HepG2 (cell line): ENCODE results near the gene CYP4V2. TPM values are rescaled to one million over a fixed set of nuclear protein-coding genes. Genes with fewer than 3 reads are reported as not detected.

Experiments used
- MTA1 ChIP-seq: sonication (generic); formaldehyde crosslinking; IDR thresholded peaks from 2 replicates; pipeline ENCODE4 v1.4.0; 2020; ENCODE audit warnings: missing genetic modification reagents, mild to moderate bottlenecking, borderline replicate concordance
- TEAD3 ChIP-seq: optimal IDR thresholded peaks from 2 replicates; pipeline ENCODE3; 2016; ENCODE audit warnings: borderline replicate concordance
- ZEB1 ChIP-seq: IDR thresholded peaks from 2 replicates; pipeline ENCODE4 v1.6.1; 2012; ENCODE audit warnings: mild to moderate bottlenecking, low read depth, inconsistent platforms; ENCODE audit not compliant: insufficient replicate concordance
- ZMAT3 ChIP-seq: sonication (generic); formaldehyde crosslinking; conservative IDR thresholded peaks from 2 replicates; pipeline ENCODE4 v1.7.0; 2021; ENCODE audit warnings: missing genetic modification reagents
- ZNF205 ChIP-seq: IDR thresholded peaks from 2 replicates; pipeline ENCODE4 v1.6.1; 2018; ENCODE audit warnings: missing biosample characterization, missing genetic modification reagents
- ZNF260 ChIP-seq: sonication (generic); formaldehyde crosslinking; IDR thresholded peaks from 2 replicates; pipeline ENCODE4 v1.4.0; 2020; ENCODE audit warnings: missing genetic modification reagents, low read depth, mild to moderate bottlenecking, borderline replicate concordance
- ZNF407 ChIP-seq: sonication (generic); formaldehyde crosslinking; IDR thresholded peaks from one replicate; pipeline ENCODE4 v1.5.1; 2020; ENCODE audit warnings: mild to moderate bottlenecking, missing genetic modification reagents; ENCODE audit errors: not compliant biosample characterization
- ZNF737 ChIP-seq: sonication (generic); formaldehyde crosslinking; IDR thresholded peaks from 2 replicates; pipeline ENCODE4 v1.5.0; 2020; ENCODE audit warnings: missing genetic modification reagents, mild to moderate bottlenecking, borderline replicate concordance
- polyA plus RNA-seq, 8 experiments: library from polyadenylated mRNA; depleted of rRNA in 3 of 8; stranded (reverse) in 7 of 8; unstranded in 1 of 8; fragments of >200 nt; fragmentation: Illumina TruSeq in 4 of 8; extraction: Trizol in 4 of 8; gene quantifications; 2 replicates each; pipeline versions ENCODE4 v1.2.1 to v1.2.3, GENCODE V29; 2011 to 2016; ENCODE audit warnings: low read depth in 4 of 8, missing spikeins in 1 of 8, mixed read lengths in 1 of 8; ENCODE audit not compliant: insufficient read depth in 1 of 8
- total RNA-seq, 5 experiments: library from RNA; depleted of rRNA; stranded (reverse); fragments of >200 nt; fragmentation: Illumina TruSeq; extraction: Trizol; gene quantifications; 2 replicates each; pipeline ENCODE4 v1.2.3, GENCODE V29; 2016; ENCODE audit warnings: low read depth in 1 of 5
- TF ChIP-seq, protein P1 (sequence below): sonication (generic); formaldehyde crosslinking; conservative IDR thresholded peaks from 2 replicates; pipeline ENCODE4 v1.8.0; 2022; ENCODE audit warnings: missing genetic modification reagents
- TF ChIP-seq, protein P2 (sequence below): IDR thresholded peaks from 2 replicates; pipeline ENCODE4 v1.6.1; 2016; ENCODE audit warnings: mild to moderate bottlenecking
- TF ChIP-seq, protein P3 (sequence below): sonication (generic); formaldehyde crosslinking; IDR thresholded peaks from 2 replicates; pipeline ENCODE4 v1.5.0; 2020; ENCODE audit warnings: missing genetic modification reagents
- TF ChIP-seq, protein P4 (sequence below): sonication (generic); formaldehyde crosslinking; IDR thresholded peaks from 2 replicates; pipeline ENCODE4 v1.5.1; 2020; ENCODE audit warnings: mild to moderate bottlenecking, missing genetic modification reagents

CYP4V2 gene
- total and polyA plus RNA-seq, 2 of the 13 experiments (the other 11 are each of a cell fraction or from before 2014, with no cell fraction given), result 4.7 to 7.2 TPM

DNA sequence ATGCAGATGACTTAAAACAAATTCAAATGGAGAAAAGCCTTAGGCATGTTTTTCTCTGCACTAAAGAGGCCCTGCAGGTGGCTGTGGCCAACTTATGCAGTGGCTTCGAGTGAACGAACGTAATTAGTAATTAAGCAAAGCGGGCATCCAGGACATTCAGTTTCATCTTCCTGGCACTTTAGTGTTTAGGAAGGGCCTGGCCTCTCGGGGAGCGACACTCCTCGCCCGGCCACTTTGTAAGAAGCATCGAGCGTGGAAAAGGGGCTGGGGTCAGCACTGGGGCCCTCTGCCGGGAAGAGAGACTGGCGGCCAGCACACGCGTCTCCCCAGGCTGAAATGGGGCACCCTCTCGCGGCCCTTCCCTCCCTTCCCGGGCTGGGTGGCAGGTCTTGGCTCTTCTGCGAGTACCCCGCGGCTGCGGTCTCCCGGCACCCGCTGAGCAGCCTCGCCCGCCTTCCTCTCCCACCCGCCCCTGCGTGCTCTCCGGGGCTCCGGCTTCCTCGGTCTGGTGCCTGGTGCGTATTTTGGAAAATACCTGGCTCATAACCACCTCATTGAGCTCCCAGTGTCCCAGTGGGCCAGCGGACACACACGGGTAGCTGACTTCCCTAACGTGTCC, 677 bp upstream of the CYP4V2 start (continued):
- TF ChIP-seq, protein P1, sequence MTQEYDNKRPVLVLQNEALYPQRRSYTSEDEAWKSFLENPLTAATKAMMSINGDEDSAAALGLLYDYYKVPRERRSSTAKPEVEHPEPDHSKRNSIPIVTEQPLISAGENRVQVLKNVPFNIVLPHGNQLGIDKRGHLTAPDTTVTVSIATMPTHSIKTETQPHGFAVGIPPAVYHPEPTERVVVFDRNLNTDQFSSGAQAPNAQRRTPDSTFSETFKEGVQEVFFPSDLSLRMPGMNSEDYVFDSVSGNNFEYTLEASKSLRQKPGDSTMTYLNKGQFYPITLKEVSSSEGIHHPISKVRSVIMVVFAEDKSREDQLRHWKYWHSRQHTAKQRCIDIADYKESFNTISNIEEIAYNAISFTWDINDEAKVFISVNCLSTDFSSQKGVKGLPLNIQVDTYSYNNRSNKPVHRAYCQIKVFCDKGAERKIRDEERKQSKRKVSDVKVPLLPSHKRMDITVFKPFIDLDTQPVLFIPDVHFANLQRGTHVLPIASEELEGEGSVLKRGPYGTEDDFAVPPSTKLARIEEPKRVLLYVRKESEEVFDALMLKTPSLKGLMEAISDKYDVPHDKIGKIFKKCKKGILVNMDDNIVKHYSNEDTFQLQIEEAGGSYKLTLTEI (CRISPR knock-in tag), result no peak
- no peak for TF ChIP-seq ZNF260 (CRISPR knock-in tag)
- TF ChIP-seq, protein P2, sequence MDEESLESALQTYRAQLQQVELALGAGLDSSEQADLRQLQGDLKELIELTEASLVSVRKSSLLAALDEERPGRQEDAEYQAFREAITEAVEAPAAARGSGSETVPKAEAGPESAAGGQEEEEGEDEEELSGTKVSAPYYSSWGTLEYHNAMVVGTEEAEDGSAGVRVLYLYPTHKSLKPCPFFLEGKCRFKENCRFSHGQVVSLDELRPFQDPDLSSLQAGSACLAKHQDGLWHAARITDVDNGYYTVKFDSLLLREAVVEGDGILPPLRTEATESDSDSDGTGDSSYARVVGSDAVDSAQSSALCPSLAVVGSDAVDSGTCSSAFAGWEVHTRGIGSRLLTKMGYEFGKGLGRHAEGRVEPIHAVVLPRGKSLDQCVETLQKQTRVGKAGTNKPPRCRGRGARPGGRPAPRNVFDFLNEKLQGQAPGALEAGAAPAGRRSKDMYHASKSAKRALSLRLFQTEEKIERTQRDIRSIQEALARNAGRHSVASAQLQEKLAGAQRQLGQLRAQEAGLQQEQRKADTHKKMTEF (CRISPR knock-in tag), result 0 out of 2 replicates have a peak, but pooled peaks have one; percentile 40
- TF ChIP-seq ZEB1, result peak; percentile 45
- peak; percentile 83 for TF ChIP-seq ZNF407
- 0 out of 2 replicates have a peak, but pooled peaks have one; percentile 48 for TF ChIP-seq ZNF205
- no peak for TF ChIP-seq ZMAT3 (CRISPR knock-in tag)
- 0 out of 2 replicates have a peak, but pooled peaks have one; percentile 44 for TF ChIP-seq ZNF737
- TF ChIP-seq, protein P3, sequence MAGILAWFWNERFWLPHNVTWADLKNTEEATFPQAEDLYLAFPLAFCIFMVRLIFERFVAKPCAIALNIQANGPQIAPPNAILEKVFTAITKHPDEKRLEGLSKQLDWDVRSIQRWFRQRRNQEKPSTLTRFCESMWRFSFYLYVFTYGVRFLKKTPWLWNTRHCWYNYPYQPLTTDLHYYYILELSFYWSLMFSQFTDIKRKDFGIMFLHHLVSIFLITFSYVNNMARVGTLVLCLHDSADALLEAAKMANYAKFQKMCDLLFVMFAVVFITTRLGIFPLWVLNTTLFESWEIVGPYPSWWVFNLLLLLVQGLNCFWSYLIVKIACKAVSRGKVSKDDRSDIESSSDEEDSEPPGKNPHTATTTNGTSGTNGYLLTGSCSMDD (CRISPR knock-in tag), result no peak
- TF ChIP-seq, protein P4, sequence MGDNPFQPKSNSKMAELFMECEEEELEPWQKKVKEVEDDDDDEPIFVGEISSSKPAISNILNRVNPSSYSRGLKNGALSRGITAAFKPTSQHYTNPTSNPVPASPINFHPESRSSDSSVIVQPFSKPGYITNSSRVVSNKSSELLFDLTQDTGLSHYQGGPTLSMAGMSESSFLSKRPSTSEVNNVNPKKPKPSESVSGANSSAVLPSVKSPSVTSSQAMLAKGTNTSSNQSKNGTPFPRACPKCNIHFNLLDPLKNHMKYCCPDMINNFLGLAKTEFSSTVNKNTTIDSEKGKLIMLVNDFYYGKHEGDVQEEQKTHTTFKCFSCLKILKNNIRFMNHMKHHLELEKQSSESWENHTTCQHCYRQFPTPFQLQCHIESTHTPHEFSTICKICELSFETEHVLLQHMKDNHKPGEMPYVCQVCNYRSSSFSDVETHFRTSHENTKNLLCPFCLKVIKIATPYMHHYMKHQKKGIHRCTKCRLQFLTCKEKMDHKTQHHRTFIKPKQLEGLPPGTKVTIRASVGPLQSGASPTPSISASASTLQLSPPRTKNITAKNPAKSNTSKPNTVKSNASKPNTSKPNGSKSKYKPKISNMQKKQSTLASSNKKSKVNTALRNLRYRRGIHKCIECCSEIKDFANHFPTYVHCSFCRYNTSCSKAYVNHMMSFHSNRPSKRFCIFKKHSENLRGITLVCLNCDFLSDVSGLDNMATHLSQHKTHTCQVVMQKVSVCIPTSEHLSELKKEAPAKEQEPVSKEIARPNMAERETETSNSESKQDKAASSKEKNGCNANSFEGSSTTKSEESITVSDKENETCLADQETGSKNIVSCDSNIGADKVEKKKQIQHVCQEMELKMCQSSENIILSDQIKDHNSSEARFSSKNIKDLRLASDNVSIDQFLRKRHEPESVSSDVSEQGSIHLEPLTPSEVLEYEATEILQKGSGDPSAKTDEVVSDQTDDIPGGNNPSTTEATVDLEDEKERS (CRISPR knock-in tag), result no peak
- peak; percentile 11 for TF ChIP-seq TEAD3 (CRISPR knock-in tag)
- no peak for TF ChIP-seq MTA1 (CRISPR knock-in tag)
